Left renal pelvis (tissue), 4 donors: ENCODE results near the gene PDZD2. TPM values are rescaled to one million over a fixed set of nuclear protein-coding genes. Genes with fewer than 3 reads are reported as not detected.
A peak's percentile ranks its signal among the peaks of the same experiment; 100 is the strongest.
"Not testable (repeated sequence)": the region's sequence is repeated elsewhere in the genome, so short reads cannot be mapped to it uniquely, and the experiment has no call there.

Experiments used
- DNase-seq, 4 donors: peaks; one replicate each; pipeline ENCODE4 v3.0.0-alpha.2; 2013; ENCODE audit warnings: low read depth in 4 of 4, low spot score in 3 of 4
- polyA plus RNA-seq, 4 donors: library from polyadenylated mRNA; unstranded; fragments of 120-200 nt; gene quantifications; one replicate each; pipeline ENCODE4 v1.2.1, GENCODE V29; 2013; ENCODE audit not compliant: insufficient read length in 4 of 4

Gene PDZD2
- 10 to 100 TPM; 17.3 to 27.0 (median 18.7) TPM for polyA plus RNA-seq

GRCh38 chr5:31638748-31639418, at the start of gene PDZD2:
PDZD2 (plus strand) TSS chr5:31639131.
- DNase-seq, result peak; percentile 63 to 77 (median 70)

- no peak for DNase-seq
Observed at GRCh38 chr5:31593665-31594064, 45.3 kb upstream of the PDZD2 start.

GRCh38 chr5:31596354-31596753, 42.6 kb upstream of the PDZD2 start:
- DNase-seq, result no peak

DNA sequence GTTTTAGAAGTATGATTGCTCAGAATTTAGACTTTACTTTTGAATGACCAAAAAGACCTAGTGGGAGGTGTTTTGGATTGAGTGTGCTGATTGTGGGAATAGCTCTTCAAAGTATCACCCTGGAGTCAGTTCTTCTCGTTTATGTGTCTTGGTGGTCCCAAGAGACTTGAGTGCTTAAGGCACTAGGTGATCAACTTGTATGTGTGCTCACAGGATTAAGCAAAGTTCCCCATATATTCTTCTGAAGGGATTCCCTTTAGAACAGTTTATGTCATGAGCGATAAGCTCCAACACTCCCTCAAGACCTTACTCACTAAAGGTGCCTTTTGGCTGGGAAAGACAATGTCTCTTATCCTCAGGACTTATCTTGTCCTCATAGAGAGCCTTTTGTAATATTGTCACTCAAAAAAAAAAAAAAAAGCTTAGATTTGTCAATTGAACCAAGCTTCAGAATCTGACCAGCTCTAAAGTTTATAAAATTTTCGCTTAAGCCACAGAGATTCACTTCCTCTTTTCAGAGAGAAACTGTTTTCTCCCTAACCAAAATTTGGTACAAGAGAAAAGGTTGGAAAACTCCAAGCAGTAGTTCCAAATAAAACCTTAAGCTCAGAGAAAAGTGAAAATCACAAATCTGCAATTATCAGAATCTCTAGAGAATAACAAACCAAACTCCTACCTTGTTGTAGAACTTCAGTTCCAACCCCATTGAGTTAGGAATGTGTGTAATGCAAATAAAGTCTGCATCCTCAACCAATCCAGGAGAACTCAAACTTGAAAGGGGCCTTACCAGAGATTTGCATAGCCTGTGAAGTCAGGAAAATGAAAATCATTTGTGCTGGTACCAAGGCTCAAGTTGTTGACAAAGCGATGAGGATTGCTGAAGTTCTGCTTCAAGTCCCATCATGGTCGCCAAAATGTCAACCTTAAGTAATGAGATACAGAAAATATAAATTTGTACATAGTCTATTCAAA, 40.0 kb upstream of the PDZD2 start:
- no peak for DNase-seq

- DNase-seq, result not testable (repeated sequence)
Observed at GRCh38 chr5:31602305-31602704, 36.6 kb upstream of the PDZD2 start.

GRCh38 chr5:31604240-31604639, 34.7 kb upstream of the PDZD2 start:
- DNase-seq, result no peak

DNA sequence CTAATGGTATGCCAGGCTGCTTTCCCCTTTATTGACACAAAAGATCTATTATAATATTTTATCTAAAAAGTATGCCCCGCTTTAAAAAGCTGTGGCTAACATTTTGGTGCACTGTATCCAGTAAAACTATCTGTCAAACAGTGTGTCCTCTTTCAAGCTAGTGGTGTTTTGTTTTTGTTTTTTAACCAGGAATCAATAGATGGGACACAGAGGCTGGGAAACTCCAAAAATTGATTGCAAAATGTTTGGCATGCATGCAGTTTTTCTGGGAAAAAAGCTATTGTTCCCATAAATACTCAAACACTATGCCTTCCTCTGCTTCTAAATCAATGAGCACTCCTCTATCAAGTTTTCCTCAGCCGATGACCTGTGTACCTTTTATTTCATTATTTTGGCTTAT, 34.3 kb upstream of the PDZD2 start:
- no peak for DNase-seq

- no peak for DNase-seq
Observed at GRCh38 chr5:31605920-31606319, 33.0 kb upstream of the PDZD2 start.

- no peak for DNase-seq
Observed at GRCh38 chr5:31607546-31607945, 31.4 kb upstream of the PDZD2 start.

DNA sequence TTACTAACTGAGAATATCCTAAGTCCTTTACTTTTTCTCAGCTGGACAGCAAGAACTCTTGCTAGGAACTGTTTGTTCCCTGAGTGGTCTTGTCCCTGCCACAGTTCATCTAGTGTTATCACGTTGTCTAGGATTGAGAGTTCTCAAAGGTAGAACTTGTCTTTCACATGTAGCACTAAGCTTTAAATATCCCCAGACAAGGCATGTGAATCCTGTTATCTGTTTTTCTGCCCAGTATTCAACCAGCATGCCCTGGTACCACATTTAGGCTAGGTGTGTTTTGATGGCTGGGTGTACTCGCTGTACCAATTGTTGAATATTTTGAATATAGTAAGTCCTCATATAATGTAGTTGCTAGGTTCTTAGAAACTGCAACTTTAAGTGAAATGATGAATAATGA, 27.9 kb upstream of the PDZD2 start:
- no peak for DNase-seq

- no peak for DNase-seq
Observed at GRCh38 chr5:31613651-31614050, 25.3 kb upstream of the PDZD2 start.

DNA sequence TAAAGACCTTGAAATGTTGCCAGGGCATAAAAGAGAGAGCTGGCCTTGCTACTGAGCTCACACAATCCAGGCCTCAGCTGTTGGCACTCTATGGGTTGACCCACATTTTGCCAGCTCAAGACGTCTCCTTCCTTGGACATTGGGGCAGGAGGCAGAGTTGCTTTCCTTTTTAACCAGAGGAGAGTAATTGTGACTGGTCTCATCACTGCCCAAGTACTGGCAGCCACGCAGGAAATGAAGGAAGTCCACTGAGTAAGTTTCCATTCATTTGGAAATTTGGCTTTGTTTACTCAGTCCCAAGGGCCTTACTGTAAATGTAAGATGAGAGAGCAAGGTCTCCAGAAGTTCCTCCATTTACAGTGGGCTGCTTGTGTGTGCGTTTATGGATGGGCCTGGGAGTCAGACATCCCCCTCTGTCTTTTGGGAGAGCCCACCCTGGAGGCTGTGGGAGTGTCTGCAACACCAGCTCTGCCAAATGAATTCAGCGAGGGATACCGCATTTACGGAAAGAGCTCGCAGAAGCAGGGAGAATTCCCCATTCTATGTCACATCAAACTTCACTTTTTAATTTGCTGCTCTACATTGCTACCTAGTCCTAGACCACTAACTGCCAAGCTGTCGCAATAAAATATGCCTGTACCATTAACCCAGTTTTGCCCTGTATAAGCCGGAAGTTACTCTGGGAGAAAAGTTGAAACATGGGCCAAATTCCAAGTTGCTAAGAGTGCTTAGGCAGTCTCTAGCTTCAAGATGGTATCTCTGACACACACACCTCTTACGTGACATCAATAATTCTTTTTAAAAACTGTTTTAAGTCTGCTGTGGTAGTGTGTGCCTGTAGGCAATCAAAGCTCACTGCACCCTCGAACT, 24.5 kb upstream of the PDZD2 start:
- peak in 1 of 4 donors; percentile 45 for DNase-seq

DNA sequence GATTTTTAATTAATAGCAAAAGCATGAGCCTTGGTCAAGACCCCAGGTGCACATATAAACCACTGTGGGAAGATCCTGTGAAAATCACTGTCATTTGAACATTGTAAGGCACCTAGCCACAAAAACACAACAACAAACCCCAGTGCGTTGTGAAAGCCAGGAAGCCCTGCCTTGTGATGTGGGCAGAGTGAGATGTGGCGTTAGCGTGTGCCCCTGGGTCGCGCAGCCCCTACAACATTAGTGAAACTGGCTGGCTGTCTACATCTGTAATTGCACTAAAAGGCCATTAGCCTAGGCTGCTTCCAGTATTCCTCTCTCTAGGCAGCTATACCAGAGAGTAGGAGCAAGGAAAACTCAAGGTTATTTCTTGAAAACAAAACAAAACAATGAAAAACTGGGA, 21.1 kb upstream of the PDZD2 start:
- DNase-seq, result no peak

- DNase-seq, result no peak
Observed at GRCh38 chr5:31620026-31620425, 18.9 kb upstream of the PDZD2 start.

DNA sequence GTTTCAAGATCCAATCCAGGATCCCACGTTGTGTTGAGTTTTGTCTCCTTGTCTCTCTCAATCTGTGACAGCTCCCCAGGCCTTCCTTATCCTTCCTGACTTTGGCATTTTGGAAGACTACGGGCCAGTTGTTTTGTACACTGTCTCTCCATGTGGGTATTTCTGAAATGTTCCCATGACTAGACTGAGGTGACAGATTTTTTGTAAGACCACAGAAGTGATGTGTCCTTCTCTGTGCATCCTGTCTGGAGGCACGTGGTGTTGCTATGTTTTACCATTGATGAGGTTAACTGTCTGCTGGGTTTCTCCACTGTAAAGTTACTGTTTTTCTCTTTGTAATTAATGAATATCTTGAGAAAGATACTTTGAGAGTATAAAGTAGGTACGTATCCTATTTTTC, 15.7 kb upstream of the PDZD2 start:
- DNase-seq, result no peak

- no peak for DNase-seq
Observed at GRCh38 chr5:31625394-31625793, 13.5 kb upstream of the PDZD2 start.

DNA sequence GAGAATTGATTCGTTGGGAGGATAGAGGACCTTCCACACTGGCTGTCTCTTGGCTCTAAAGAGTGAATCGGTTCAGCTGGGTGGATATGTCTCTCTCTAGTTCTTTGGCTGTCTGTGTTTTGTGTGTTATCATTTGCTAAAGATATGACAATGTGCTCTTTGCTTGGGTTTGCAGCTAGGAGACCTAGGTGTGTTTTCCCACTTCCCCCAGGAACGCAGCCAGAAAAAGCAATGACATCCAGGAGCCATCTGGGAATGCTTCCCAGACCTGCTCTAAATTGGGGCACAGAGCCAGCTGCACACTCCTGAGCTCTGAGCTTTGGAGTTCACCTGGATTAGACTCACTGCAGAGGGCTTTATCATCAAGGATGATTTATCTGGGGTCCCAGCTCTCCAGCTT, 12.8 kb upstream of the PDZD2 start:
- DNase-seq, result no peak

DNA sequence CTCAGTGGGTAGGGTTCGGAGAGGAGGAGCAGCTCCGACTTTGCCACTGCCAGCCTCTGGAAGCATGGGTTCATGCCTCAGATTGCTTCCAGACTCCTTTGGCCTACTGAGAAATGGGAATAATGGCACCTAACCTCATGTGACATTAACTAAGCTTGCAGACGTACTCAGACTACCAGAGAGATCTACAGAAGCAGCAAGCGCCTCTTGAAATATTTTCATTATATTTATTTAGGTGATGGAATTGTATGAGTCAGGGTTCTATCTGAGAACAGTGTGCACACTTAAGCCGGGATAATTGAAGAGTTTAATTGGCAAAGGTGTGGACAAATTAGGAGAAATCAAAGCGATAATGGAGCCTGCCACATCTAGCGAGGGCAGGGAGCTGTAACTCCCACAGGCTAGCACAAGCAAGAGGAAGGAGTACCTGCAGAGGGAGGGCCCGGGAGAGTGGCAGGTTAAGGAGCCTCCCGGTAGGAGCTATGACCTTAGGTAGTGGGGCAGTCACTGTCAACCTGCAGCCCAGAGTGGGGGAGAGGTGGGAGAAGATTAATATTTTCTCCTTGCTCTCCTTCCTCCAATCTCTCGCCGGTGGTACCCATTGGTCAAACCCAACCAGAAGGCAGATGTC, 12.2 kb upstream of the PDZD2 start:
- no peak for DNase-seq

DNA sequence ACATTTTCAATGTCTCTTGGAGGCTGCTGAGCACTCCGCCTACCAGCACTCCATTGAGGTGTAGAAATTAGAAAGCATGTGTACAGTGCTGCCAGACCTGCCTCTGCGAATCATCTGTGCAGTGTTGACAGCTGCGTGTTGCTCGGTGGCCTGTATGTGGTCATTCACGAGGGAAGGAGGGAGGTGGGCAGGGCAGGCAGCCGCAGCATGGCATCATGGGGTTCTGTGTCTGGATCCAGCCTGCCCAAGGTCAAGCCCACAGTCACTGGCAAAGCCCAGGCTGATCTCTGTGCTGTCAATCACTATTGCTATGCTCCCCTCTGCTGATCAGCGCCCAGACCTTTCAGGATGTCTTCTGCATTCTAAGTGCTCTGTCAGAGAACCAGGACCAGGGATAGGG, 8.0 kb upstream of the PDZD2 start:
- no peak for DNase-seq

GRCh38 chr5:31632460-31632859, 6.5 kb upstream of the PDZD2 start:
- DNase-seq, result no peak
